PFSK-1 (cell line): ENCODE results near the gene NEGR1.

ENCODE experiments used
- FOXP2 ChIP-seq: optimal IDR thresholded peaks from 2 replicates; pipeline ENCODE3; 2011; ENCODE audit warnings: borderline replicate concordance, control low read depth, inconsistent platforms; ENCODE audit not compliant: insufficient read depth; ENCODE audit errors: extremely low read length, extremely low read depth
- POLR2AphosphoS5 ChIP-seq: IDR thresholded peaks from 2 replicates; pipeline ENCODE4 v1.6.1; 2012; ENCODE audit warnings: low read depth, mild to moderate bottlenecking, control low read depth, low read length, moderate library complexity
- REST ChIP-seq, 2 experiments: IDR thresholded peaks; 2 replicates each; pipeline versions ENCODE4 v1.6.1 to v1.8.0; 2011 to 2012; ENCODE audit warnings: low read depth in 2 of 2, low read length in 2 of 2, control low read depth in 1 of 2, inconsistent platforms in 1 of 2, mild to moderate bottlenecking in 1 of 2, moderate library complexity in 1 of 2; ENCODE audit not compliant: insufficient read depth in 1 of 2
- SIN3A ChIP-seq: IDR thresholded peaks from 2 replicates; pipeline ENCODE4 v1.6.1; 2012; ENCODE audit warnings: mild to moderate bottlenecking, low read length, moderate library complexity, borderline replicate concordance; ENCODE audit not compliant: insufficient read depth
- TAF1 ChIP-seq: IDR thresholded peaks from 2 replicates; pipeline ENCODE4 v1.6.1; 2012; ENCODE audit warnings: low read length, control low read depth, borderline replicate concordance; ENCODE audit not compliant: insufficient read depth

Gene NEGR1

GRCh38 chr1:71950579-71950978, 331.8 kb downstream of the NEGR1 start:
- TF ChIP-seq TAF1 (no peak), REST (IDR thresholded peaks at IDR 0.05; ENCODE audit: insufficient read depth in 1 of 2, low read depth in 2 of 2, low read length in 2 of 2) (no peak), POLR2AphosphoS5 (no peak), FOXP2 (no peak), SIN3A (no peak)

DNA sequence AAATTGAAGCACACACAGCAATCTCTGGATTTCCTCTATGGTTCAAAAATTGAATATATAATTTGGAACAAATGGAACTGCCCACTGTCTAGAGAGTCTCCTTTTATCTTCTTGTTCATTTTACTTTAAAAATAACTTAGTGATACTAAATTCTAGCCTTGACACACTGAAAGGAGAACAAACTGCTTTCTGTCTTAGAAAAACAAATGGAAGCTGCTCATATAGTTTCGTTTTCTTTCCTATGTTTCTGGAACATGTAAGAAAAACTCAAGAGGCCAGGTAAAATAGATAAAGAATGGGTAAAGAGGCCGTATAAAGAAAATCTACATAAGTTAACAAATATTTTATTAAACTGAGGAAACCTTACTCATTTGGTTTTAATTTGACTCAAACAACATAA, 332.7 kb downstream of the NEGR1 start:
- TF ChIP-seq POLR2AphosphoS5: no peak
- no peak for TF ChIP-seq SIN3A
- no peak for TF ChIP-seq REST (IDR thresholded peaks at IDR 0.05; ENCODE audit: insufficient read depth in 1 of 2, low read depth in 2 of 2, low read length in 2 of 2)
- TF ChIP-seq FOXP2: no peak
- no peak for TF ChIP-seq TAF1

- TF ChIP-seq REST (IDR thresholded peaks at IDR 0.05; ENCODE audit: insufficient read depth in 1 of 2, low read depth in 2 of 2, low read length in 2 of 2) (no peak), POLR2AphosphoS5 (no peak), SIN3A (no peak)
Measured at GRCh38 chr1:71948561-71948960, 333.8 kb downstream of the NEGR1 start.

DNA sequence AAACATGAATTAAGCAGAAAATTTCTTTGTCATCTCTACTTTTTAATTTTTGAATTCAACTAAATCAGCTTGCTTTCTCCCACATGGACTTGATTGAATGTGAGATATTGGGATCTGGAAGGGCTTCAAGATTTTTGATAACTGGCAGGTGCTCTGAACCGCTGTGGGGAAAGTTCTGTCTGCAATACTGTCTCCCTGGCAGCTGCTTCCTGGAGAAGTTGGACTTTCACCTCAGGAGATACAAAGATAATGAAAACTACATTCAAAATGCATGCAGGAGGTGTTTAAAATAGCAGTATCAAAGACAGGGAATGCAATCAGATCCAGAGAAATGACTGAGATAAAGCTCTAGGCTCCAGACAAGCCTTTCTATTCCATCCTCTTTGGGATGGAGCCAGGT, 338.3 kb downstream of the NEGR1 start:
- no peak for TF ChIP-seq SIN3A
- no peak for TF ChIP-seq FOXP2
- TF ChIP-seq REST (IDR thresholded peaks at IDR 0.05; ENCODE audit: insufficient read depth in 1 of 2, low read depth in 2 of 2, low read length in 2 of 2): no peak
- no peak for TF ChIP-seq POLR2AphosphoS5
- no peak for TF ChIP-seq TAF1

- TF ChIP-seq TAF1 (no peak), POLR2AphosphoS5 (no peak), FOXP2 (no peak), REST (IDR thresholded peaks at IDR 0.05; ENCODE audit: insufficient read depth in 1 of 2, low read depth in 2 of 2, low read length in 2 of 2) (no peak), SIN3A (no peak)
Measured at GRCh38 chr1:71940261-71940660, 342.1 kb downstream of the NEGR1 start.
